ENCODE measurements around the gene KPNA4.
"Not testable (repeated sequence)": the region's sequence is repeated elsewhere in the genome, so short reads cannot be mapped to it uniquely, and the experiment has no call there.

Gene KPNA4

GRCh38 chr3:160473221-160473620, 92.2 kb downstream of the KPNA4 start:
- Histone ChIP-seq H3K4me1 (no peaks in the 10 kb centered on the region), H3K36me3 (replicated peaks) (no peaks in the 10 kb centered on the region), H3K9me3 (peaks cover 14% of the 10 kb centered on the region; the same call in 1 of the 2 replicates), H3K4me3 (no peak overlapping the region), H3K27me3 (ENCODE audit: low read depth) (no peaks in the 10 kb centered on the region)
- DNase-seq (ENCODE audit: low spot score in 2 of 2) = no peak
- in situ Hi-C loops (cut with MboI; ENCODE audit: low sequenced_read_pairs) = no loop called here

- no peaks in the 10 kb centered on the region for H3K36me3 ChIP-seq (replicated peaks)
- H3K4me1 ChIP-seq = no peaks in the 10 kb centered on the region
- in situ Hi-C loops (cut with MboI; ENCODE audit: low sequenced_read_pairs) = no loop called here
- DNase-seq (ENCODE audit: low spot score in 2 of 2) = no peak
- H3K27me3 ChIP-seq (ENCODE audit: low read depth) = no peaks in the 10 kb centered on the region
- H3K4me3 ChIP-seq = no peak overlapping the region
- peaks cover 14% of the 10 kb centered on the region; the same call in 1 of the 2 replicates for H3K9me3 ChIP-seq
These were observed 93.0 kb downstream of the KPNA4 start for GRCh38 chr3:160472344-160472743.

GRCh38 chr3:160471892-160472291, 93.5 kb downstream of the KPNA4 start:
- in situ Hi-C loops (cut with MboI; ENCODE audit: low sequenced_read_pairs) = no loop called here
- H3K4me3 ChIP-seq = no peak overlapping the region
- H3K9me3 ChIP-seq = peaks cover 14% of the 10 kb centered on the region; the same call in 1 of the 2 replicates
- no peaks in the 10 kb centered on the region for H3K36me3 ChIP-seq (replicated peaks)
- no peak for DNase-seq (ENCODE audit: low spot score in 2 of 2)
- no peaks in the 10 kb centered on the region for H3K27me3 ChIP-seq (ENCODE audit: low read depth)
- no peaks in the 10 kb centered on the region for H3K4me1 ChIP-seq

GRCh38 chr3:160470181-160470580, 95.2 kb downstream of the KPNA4 start:
- DNase-seq (ENCODE audit: low spot score in 2 of 2) = no peak
- Histone ChIP-seq H3K4me3 (no peak overlapping the region), H3K36me3 (replicated peaks) (no peaks in the 10 kb centered on the region), H3K27me3 (ENCODE audit: low read depth) (no peaks in the 10 kb centered on the region), H3K9me3 (peaks cover 14% of the 10 kb centered on the region; the same call in 1 of the 2 replicates), H3K4me1 (no peaks in the 10 kb centered on the region)
- in situ Hi-C loops (cut with MboI; ENCODE audit: low sequenced_read_pairs) = no loop called here

GRCh38 chr3:160464971-160465370, 100.4 kb downstream of the KPNA4 start:
- DNase-seq (ENCODE audit: low spot score in 2 of 2) = no peak
- no peaks in the 10 kb centered on the region for H3K36me3 ChIP-seq (replicated peaks)
- in situ Hi-C loops (cut with MboI; ENCODE audit: low sequenced_read_pairs) = no loop called here
- peaks cover 7% of the 10 kb centered on the region; the same call in 1 of the 2 replicates for H3K9me3 ChIP-seq
- H3K4me3 ChIP-seq = no peak overlapping the region
- H3K27me3 ChIP-seq (ENCODE audit: low read depth) = no peaks in the 10 kb centered on the region
- H3K4me1 ChIP-seq = peaks cover 4% of the 10 kb centered on the region; the same call in 1 of the 2 replicates

GRCh38 chr3:160464321-160464720, 101.0 kb downstream of the KPNA4 start:
- Histone ChIP-seq H3K9me3 (peaks cover 5% of the 10 kb centered on the region; the same call in 1 of the 2 replicates), H3K36me3 (replicated peaks) (no peaks in the 10 kb centered on the region), H3K4me1 (peaks cover 4% of the 10 kb centered on the region; the same call in 1 of the 2 replicates), H3K27me3 (ENCODE audit: low read depth) (no peaks in the 10 kb centered on the region), H3K4me3 (no peak overlapping the region)
- DNase-seq (ENCODE audit: low spot score in 2 of 2) = no peak
- in situ Hi-C loops (cut with MboI; ENCODE audit: low sequenced_read_pairs) = no loop called here

GRCh38 chr3:160460033-160460432, 105.3 kb downstream of the KPNA4 start:
- DNase-seq (ENCODE audit: low spot score in 2 of 2) = no peak

GRCh38 chr3:160459450-160459970, 105.9 kb downstream of the KPNA4 start:
- Histone ChIP-seq H3K36me3 (replicated peaks) (no peaks in the 10 kb centered on the region), H3K27me3 (ENCODE audit: low read depth) (no peaks in the 10 kb centered on the region; the same call in 1 of the 2 replicates), H3K4me3 (no peak overlapping the region), H3K4me1 (peaks cover 8% of the 10 kb centered on the region), H3K9me3 (peaks cover 2% of the 10 kb centered on the region; the same call in 1 of the 2 replicates)
- in situ Hi-C loops (cut with MboI; ENCODE audit: low sequenced_read_pairs) = no loop called here
- no peak for DNase-seq (ENCODE audit: low spot score in 2 of 2)

More at GRCh38 chr3:160460033-160460432, 105.3 kb downstream of the KPNA4 start:
- Histone ChIP-seq H3K4me3 (no peak overlapping the region), H3K27me3 (ENCODE audit: low read depth) (no peaks in the 10 kb centered on the region; the same call in 1 of the 2 replicates), H3K4me1 (peaks cover 8% of the 10 kb centered on the region), H3K36me3 (replicated peaks) (no peaks in the 10 kb centered on the region), H3K9me3 (peaks cover 2% of the 10 kb centered on the region; the same call in 1 of the 2 replicates)
- in situ Hi-C loops (cut with MboI; ENCODE audit: low sequenced_read_pairs) = no loop called here

GRCh38 chr3:160458151-160458550, 107.2 kb downstream of the KPNA4 start:
- no peaks in the 10 kb centered on the region for H3K36me3 ChIP-seq (replicated peaks)
- in situ Hi-C loops (cut with MboI; ENCODE audit: low sequenced_read_pairs) = no loop called here
- H3K4me3 ChIP-seq = no peak overlapping the region
- no peaks in the 10 kb centered on the region; the same call in 1 of the 2 replicates for H3K27me3 ChIP-seq (ENCODE audit: low read depth)
- peaks cover 8% of the 10 kb centered on the region for H3K4me1 ChIP-seq
- peaks cover 2% of the 10 kb centered on the region; the same call in 1 of the 2 replicates for H3K9me3 ChIP-seq
- DNase-seq (ENCODE audit: low spot score in 2 of 2) = peak; percentile 49 to 51

GRCh38 chr3:160455846-160456245, 109.5 kb downstream of the KPNA4 start:
- Histone ChIP-seq H3K9me3 (peaks cover 2% of the 10 kb centered on the region; the same call in 1 of the 2 replicates), H3K36me3 (replicated peaks) (no peaks in the 10 kb centered on the region), H3K4me1 (peaks cover 4% of the 10 kb centered on the region; the same call in 1 of the 2 replicates), H3K4me3 (no peak overlapping the region), H3K27me3 (ENCODE audit: low read depth) (no peaks in the 10 kb centered on the region; the same call in 1 of the 2 replicates)
- no peak for DNase-seq (ENCODE audit: low spot score in 2 of 2)
- in situ Hi-C loops (cut with MboI; ENCODE audit: low sequenced_read_pairs) = no loop called here

GRCh38 chr3:160454995-160455394, 110.4 kb downstream of the KPNA4 start:
- in situ Hi-C loops (cut with MboI; ENCODE audit: low sequenced_read_pairs) = no loop called here
- H3K4me1 ChIP-seq = peaks cover 4% of the 10 kb centered on the region; the same call in 1 of the 2 replicates
- no peaks in the 10 kb centered on the region for H3K36me3 ChIP-seq (replicated peaks)

GRCh38 chr3:160452251-160452650, 113.1 kb downstream of the KPNA4 start:
- DNase-seq (ENCODE audit: low spot score in 2 of 2); H3K4me1 ChIP-seq; in situ Hi-C loops (cut with MboI; ENCODE audit: low sequenced_read_pairs); H3K27me3 ChIP-seq (ENCODE audit: low read depth); H3K4me3 ChIP-seq; H3K9me3 ChIP-seq; H3K36me3 ChIP-seq (replicated peaks): not testable (repeated sequence)

More at GRCh38 chr3:160454995-160455394, 110.4 kb downstream of the KPNA4 start:
- Histone ChIP-seq H3K4me3 (no peak overlapping the region), H3K27me3 (ENCODE audit: low read depth) (no peaks in the 10 kb centered on the region; the same call in 1 of the 2 replicates), H3K9me3 (no peaks in the 10 kb centered on the region)
- no peak for DNase-seq (ENCODE audit: low spot score in 2 of 2)

GRCh38 chr3:160451602-160452001, 113.8 kb downstream of the KPNA4 start:
- Histone ChIP-seq H3K4me1 (no peaks in the 10 kb centered on the region), H3K27me3 (ENCODE audit: low read depth) (no peaks in the 10 kb centered on the region; the same call in 1 of the 2 replicates), H3K4me3 (no peak overlapping the region), H3K36me3 (replicated peaks) (no peaks in the 10 kb centered on the region), H3K9me3 (no peaks in the 10 kb centered on the region)
- in situ Hi-C loops (cut with MboI; ENCODE audit: low sequenced_read_pairs) = no loop called here
- DNase-seq (ENCODE audit: low spot score in 2 of 2) = no peak

- Histone ChIP-seq H3K4me1 (no peaks in the 10 kb centered on the region), H3K9me3 (no peaks in the 10 kb centered on the region), H3K27me3 (ENCODE audit: low read depth) (no peaks in the 10 kb centered on the region; the same call in 1 of the 2 replicates), H3K36me3 (replicated peaks) (no peaks in the 10 kb centered on the region), H3K4me3 (no peak overlapping the region)
- DNase-seq (ENCODE audit: low spot score in 2 of 2) = no peak
- in situ Hi-C loops (cut with MboI; ENCODE audit: low sequenced_read_pairs) = no loop called here
These were observed 114.5 kb downstream of the KPNA4 start for GRCh38 chr3:160450846-160451245.

Data from HAP-1 (cell line).